ENCODE data around the gene SELENOO. TPM values are rescaled to one million over a fixed set of nuclear protein-coding genes. Genes with fewer than 3 reads are reported as not detected.

Gene SELENOO
- total RNA-seq, 3 donors from 2014 or later, result 24.3 to 32.3 (median 31.8) TPM

DNA sequence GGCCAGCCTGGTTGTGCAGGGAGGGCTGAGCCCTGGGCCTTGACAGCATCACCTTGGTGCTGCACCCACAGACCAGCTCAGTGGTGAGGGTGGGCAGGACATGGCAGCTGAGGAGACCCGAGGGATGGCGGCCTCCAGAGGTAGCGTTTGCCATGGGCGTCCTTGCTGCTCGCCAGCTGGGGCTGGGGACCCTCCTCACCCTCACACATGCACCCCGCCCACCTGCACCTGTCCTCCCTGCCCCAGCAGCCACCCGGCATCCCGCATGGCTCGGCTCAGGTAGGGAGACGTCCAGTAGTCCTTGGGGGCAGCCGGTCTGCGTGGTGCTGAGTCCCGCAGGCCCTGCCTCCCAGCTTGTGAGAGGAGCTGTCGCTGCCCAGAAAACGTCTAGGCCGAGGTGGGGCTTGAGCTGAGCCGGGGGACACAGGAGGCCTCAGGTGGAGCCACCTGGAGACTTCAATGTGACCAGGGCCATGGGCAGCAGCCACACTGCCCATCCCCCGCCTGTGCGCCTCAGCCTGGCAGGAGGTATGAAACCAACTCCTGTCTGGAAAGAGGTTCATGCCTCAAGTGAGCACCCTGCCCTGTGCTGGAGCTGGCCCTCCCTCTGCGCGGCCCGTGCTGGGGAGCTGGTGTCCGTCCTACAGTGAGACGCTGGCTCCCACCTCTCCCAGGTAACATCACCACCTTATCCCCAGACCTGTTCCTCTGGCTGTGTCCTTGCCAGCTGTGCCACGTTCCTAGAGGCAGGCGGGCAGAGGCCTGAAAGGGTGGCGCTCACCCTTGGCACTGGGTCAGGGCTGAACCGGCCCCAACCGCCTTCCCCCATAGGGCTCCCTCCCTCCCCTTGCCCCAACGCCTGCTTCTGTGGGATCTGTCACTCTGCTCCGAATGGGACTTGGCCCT, 18.4 kb upstream of the SELENOO start:
- TF ChIP-seq, protein P1, sequence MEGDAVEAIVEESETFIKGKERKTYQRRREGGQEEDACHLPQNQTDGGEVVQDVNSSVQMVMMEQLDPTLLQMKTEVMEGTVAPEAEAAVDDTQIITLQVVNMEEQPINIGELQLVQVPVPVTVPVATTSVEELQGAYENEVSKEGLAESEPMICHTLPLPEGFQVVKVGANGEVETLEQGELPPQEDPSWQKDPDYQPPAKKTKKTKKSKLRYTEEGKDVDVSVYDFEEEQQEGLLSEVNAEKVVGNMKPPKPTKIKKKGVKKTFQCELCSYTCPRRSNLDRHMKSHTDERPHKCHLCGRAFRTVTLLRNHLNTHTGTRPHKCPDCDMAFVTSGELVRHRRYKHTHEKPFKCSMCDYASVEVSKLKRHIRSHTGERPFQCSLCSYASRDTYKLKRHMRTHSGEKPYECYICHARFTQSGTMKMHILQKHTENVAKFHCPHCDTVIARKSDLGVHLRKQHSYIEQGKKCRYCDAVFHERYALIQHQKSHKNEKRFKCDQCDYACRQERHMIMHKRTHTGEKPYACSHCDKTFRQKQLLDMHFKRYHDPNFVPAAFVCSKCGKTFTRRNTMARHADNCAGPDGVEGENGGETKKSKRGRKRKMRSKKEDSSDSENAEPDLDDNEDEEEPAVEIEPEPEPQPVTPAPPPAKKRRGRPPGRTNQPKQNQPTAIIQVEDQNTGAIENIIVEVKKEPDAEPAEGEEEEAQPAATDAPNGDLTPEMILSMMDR (IDR thresholded peaks at IDR 0.05), result no peak
- TF ChIP-seq POLR2A (IDR thresholded peaks at IDR 0.05), result no peak
- TF ChIP-seq POLR2AphosphoS5 (IDR thresholded peaks at IDR 0.05), result no peak
- peak overlapping the region; percentile 62 to 75 for H3K27ac ChIP-seq
- intact Hi-C loops (cut with DNase I; ENCODE audit: low total_unique reads), result loop anchor here (10.0 kb wide), 1 partner anchor 228 kb away; no protein-coding TSS in a partner anchor
- no peaks in the 10 kb centered on the region for H3K27me3 ChIP-seq
- H3K36me3 ChIP-seq, result no peaks in the 10 kb centered on the region
- peaks cover 5 to 7% of the 10 kb centered on the region in 2 donors for H3K4me1 ChIP-seq
- peak; percentile 80 to 85 for DNase-seq (ENCODE audit: low spot score in 2 of 2)
- no peak overlapping the region for H3K4me3 ChIP-seq
- H3K9me3 ChIP-seq, result no peaks in the 10 kb centered on the region

GRCh38 chr22:50183141-50183971, 17.5 kb upstream of the SELENOO start:
- peak overlapping the region; percentile 62 to 75 for H3K27ac ChIP-seq
- H3K9me3 ChIP-seq, result no peaks in the 10 kb centered on the region
- TF ChIP-seq, protein P1 (IDR thresholded peaks at IDR 0.05), result no peak
- no peak for TF ChIP-seq POLR2AphosphoS5 (IDR thresholded peaks at IDR 0.05)
- no peak for TF ChIP-seq POLR2A (IDR thresholded peaks at IDR 0.05)
- no peaks in the 10 kb centered on the region for H3K27me3 ChIP-seq
- no peak overlapping the region for H3K4me3 ChIP-seq
- intact Hi-C loops (cut with DNase I; ENCODE audit: low total_unique reads), result loop anchor here (10.0 kb wide), 1 partner anchor 229 kb away; no protein-coding TSS in a partner anchor
- no peaks in the 10 kb centered on the region for H3K36me3 ChIP-seq
- DNase-seq (ENCODE audit: low spot score in 2 of 2), result no peak
- H3K4me1 ChIP-seq, result peaks cover 5 to 7% of the 10 kb centered on the region in 2 donors

- H3K9me3 ChIP-seq, result no peaks in the 10 kb centered on the region
- peaks cover 5 to 11% of the 10 kb centered on the region in 2 donors for H3K4me1 ChIP-seq
- peak overlapping the region; percentile 62 to 75 for H3K27ac ChIP-seq
- no peaks in the 10 kb centered on the region for H3K36me3 ChIP-seq
- DNase-seq (ENCODE audit: low spot score in 2 of 2), result peak; percentile 77 to 85
- TF ChIP-seq, protein P1 (IDR thresholded peaks at IDR 0.05), result no peak
- TF ChIP-seq POLR2A (IDR thresholded peaks at IDR 0.05) (no peak), POLR2AphosphoS5 (IDR thresholded peaks at IDR 0.05) (no peak)
- H3K27me3 ChIP-seq, result no peaks in the 10 kb centered on the region
- peak overlapping the region; percentile 67 to 79 (median 75) for H3K4me3 ChIP-seq
- intact Hi-C loops (cut with DNase I; ENCODE audit: low total_unique reads), result loop anchor here (10.0 kb wide), 1 partner anchor 229 kb away; no protein-coding TSS in a partner anchor
These were observed 16.6 kb upstream of the SELENOO start for GRCh38 chr22:50184004-50184901.

DNA sequence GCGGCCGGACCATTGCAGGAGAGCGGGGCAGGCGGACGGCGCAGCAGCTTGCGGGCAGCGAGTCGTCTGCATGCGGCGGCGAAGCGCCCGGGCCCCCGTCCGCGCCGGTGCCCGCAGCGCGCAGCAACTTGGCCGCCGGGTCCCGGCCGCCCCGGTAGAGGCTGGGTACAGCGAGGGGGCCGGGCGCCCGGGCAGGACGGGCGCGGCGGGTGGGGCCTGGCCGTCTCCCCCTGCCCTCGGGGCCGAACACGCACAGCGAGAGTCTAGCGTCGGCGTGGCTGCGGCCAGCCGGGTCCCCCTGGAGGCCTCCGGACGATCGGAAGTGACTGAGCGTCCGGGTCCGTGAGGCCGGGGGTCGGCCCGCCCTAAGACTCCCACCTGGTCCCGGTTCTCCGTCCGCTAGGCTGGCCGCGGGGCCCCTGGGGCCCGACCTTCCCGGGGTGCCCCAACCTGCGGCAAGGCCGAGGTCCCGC, 15.9 kb upstream of the SELENOO start:
- TF ChIP-seq POLR2AphosphoS5 (IDR thresholded peaks at IDR 0.05) (no peak), POLR2A (IDR thresholded peaks at IDR 0.05) (no peak)
- TF ChIP-seq, protein P1 (IDR thresholded peaks at IDR 0.05), result no peak
- intact Hi-C loops (cut with DNase I; ENCODE audit: low total_unique reads), result loop anchor here (10.0 kb wide), 1 partner anchor 230 kb away; no protein-coding TSS in a partner anchor

More for the DNA sequence above, 15.9 kb upstream of the SELENOO start:
- Histone ChIP-seq H3K4me3 (peak overlapping the region; percentile 67 to 79 (median 75)), H3K27ac (peak overlapping the region; percentile 62 to 75), H3K36me3 (no peaks in the 10 kb centered on the region), H3K27me3 (no peaks in the 10 kb centered on the region), H3K9me3 (no peaks in the 10 kb centered on the region), H3K4me1 (peaks cover 9 to 17% of the 10 kb centered on the region in 2 donors)
- no peak for DNase-seq (ENCODE audit: low spot score in 2 of 2)

All from breast epithelium (tissue), 4 donors.